K562 (cell line): Measurements from ENCODE around the gene ADPRM. TPM values are rescaled to one million over a fixed set of nuclear protein-coding genes. Genes with fewer than 3 reads are reported as not detected.

Source experiments
- ATAC-seq: fragments of 200-7000 bp; cut with Tn5 transposase; 3 replicates; pipeline ENCODE4 v1.9.1; 2020; ENCODE audit warnings: moderate library complexity
- BruUV-seq: library from RNA; stranded (reverse); fragments of 400-500 nt; replicated peaks from 2 replicates; lab custom pipeline; 2021; lab: Mats Ljungman, UMichigan
- CTCF ChIA-PET: fragments of 300-600 bp; formaldehyde crosslinking; extraction: SDS; loops from one replicate; lab custom pipeline; 2021; ENCODE audit warnings: low intra/inter-chr PET ratio; lab: Yijun Ruan, JAX
- POLR2A ChIA-PET: fragments of 300-600, 350-650 bp; sonication (Branson Sonifier 250); formaldehyde crosslinking; extraction: SDS; loops from one replicate; lab custom pipeline; 2021; ENCODE audit warnings: antibody characterized with exemption, inconsistent platforms; lab: Yijun Ruan, JAX
- DNase-seq, 4 experiments: peaks; one replicate each; pipeline versions ENCODE4 v3.0.0 to v3.0.0-alpha.2; 2011 to 2018; ENCODE audit warnings: low spot score in 3 of 4, mixed read lengths in 3 of 4; ENCODE audit errors: extremely low read depth in 1 of 4
- FAIRE-seq: peaks from 2 replicates; lab custom pipeline; 2011; peaks lifted over from hg19 to GRCh38; lab: Jason Lieb, UNC
- H2AFZ ChIP-seq: 2 replicates; pipeline ENCODE4 v1.6.0; 2011; ENCODE audit warnings: low read depth, low read length, control low read depth, inconsistent platforms
- H3K27ac ChIP-seq: fragments of 200-600 bp; 3 replicates; pipeline ENCODE4 v1.8.0; 2011; ENCODE audit warnings: low read depth, mild to moderate bottlenecking, control low read depth, inconsistent platforms, low read length, moderate library complexity, mixed read lengths; ENCODE audit errors: extremely low read depth
- H3K27me3 ChIP-seq, 2 experiments: fragments of 300-600 bp in 1 of 2; 2 replicates in 1 of 2; 3 replicates in 1 of 2; pipeline versions ENCODE4 v1.6.0 to v1.8.0; 2011; ENCODE audit warnings: inconsistent platforms in 2 of 2, low read length in 2 of 2, mild to moderate bottlenecking in 1 of 2, mixed read lengths in 1 of 2, moderate library complexity in 1 of 2; ENCODE audit not compliant: control insufficient read depth in 2 of 2, insufficient read depth in 2 of 2
- H3K36me3 ChIP-seq: fragments of 300-600 bp; 3 replicates; pipeline ENCODE4 v1.8.0; 2011; ENCODE audit warnings: mild to moderate bottlenecking, low read length, inconsistent platforms; ENCODE audit not compliant: control insufficient read depth, insufficient read depth
- H3K4me1 ChIP-seq, 2 experiments: fragments of 200-600 bp in 1 of 2; replicated peaks in 1 of 2; 2 replicates in 1 of 2; 3 replicates in 1 of 2; pipeline versions ENCODE4 v1.5.1 to v1.8.0; 2011; ENCODE audit warnings: inconsistent platforms in 2 of 2, low read length in 2 of 2, mild to moderate bottlenecking in 1 of 2, mixed read lengths in 1 of 2, moderate library complexity in 1 of 2; ENCODE audit not compliant: control insufficient read depth in 2 of 2, insufficient read depth in 2 of 2
- H3K4me2 ChIP-seq: 2 replicates; pipeline ENCODE4 v1.6.1; 2011; ENCODE audit warnings: low read length, control low read depth, inconsistent platforms, mixed read lengths; ENCODE audit not compliant: insufficient read depth
- H3K4me3 ChIP-seq: fragments of 200-600 bp; sonication (generic), shearing (Covaris generic); 2 replicates; pipeline ENCODE4 v1.5.1; 2016; ENCODE audit warnings: control low read depth, inconsistent platforms
- H3K79me2 ChIP-seq: fragments of 200-600 bp; 3 replicates; pipeline ENCODE4 v1.8.0; 2011; ENCODE audit warnings: low read length, inconsistent platforms; ENCODE audit not compliant: control insufficient read depth, insufficient read depth
- H3K9ac ChIP-seq, 2 experiments: 2 replicates each; pipeline versions ENCODE4 v1.6.0 to v1.6.1; 2011; ENCODE audit warnings: low read depth in 2 of 2, low read length in 2 of 2, control low read depth in 1 of 2, inconsistent platforms in 1 of 2, mild to moderate bottlenecking in 1 of 2, mixed read lengths in 1 of 2; ENCODE audit not compliant: insufficient read depth in 1 of 2
- H3K9me1 ChIP-seq: one replicate; pipeline ENCODE4 v1.6.0; 2011; ENCODE audit warnings: inconsistent platforms, mild to moderate bottlenecking, low read length, moderate library complexity; ENCODE audit not compliant: control insufficient read depth, insufficient read depth
- H3K9me3 ChIP-seq: replicated peaks from 2 replicates; pipeline ENCODE4 v1.5.1; 2011; ENCODE audit warnings: low read depth, low read length, inconsistent platforms; ENCODE audit not compliant: control insufficient read depth, insufficient read depth
- H4K20me1 ChIP-seq: replicated peaks from 2 replicates; pipeline ENCODE4 v1.6.1; 2011; ENCODE audit warnings: low read length, inconsistent platforms, mixed read lengths; ENCODE audit not compliant: control insufficient read depth, insufficient read depth
- CBX3 ChIP-seq, 2 experiments: IDR thresholded peaks; 1 replicate in 1 of 2; 2 replicates in 1 of 2; pipeline ENCODE4 v1.6.1; 2012; ENCODE audit warnings: inconsistent platforms in 2 of 2, low read length in 2 of 2, borderline replicate concordance in 1 of 2, control low read depth in 1 of 2
- DACH1 ChIP-seq: fragments of 450-650 bp; IDR thresholded peaks from 2 replicates; pipeline ENCODE4 v1.6.1; 2018; ENCODE audit not compliant: partially characterized antibody
- ELF1 ChIP-seq: fragments of 200-800 bp; sonication (Bioruptor generic); IDR thresholded peaks from 2 replicates; pipeline ENCODE4 v1.6.1; 2016; ENCODE audit warnings: missing genetic modification characterization, missing compliant biosample characterization
- FOXM1 ChIP-seq, 2 experiments: fragments of 450-650 bp in 1 of 2; sonication (generic) in 1 of 2; formaldehyde crosslinking in 1 of 2; IDR thresholded peaks; 2 replicates each; pipeline versions ENCODE4 v1.6.1 to v1.9.0; 2017 to 2022; ENCODE audit warnings: low read depth in 2 of 2, mild to moderate bottlenecking in 2 of 2, missing genetic modification reagents in 1 of 2, moderate library complexity in 1 of 2
- GTF2F1 ChIP-seq: IDR thresholded peaks from 2 replicates; pipeline ENCODE4 v1.6.1; 2011; ENCODE audit warnings: low read depth, low read length, improper control_type of control experiment
- HDAC3 ChIP-seq: fragments of 450-650 bp; IDR thresholded peaks from 2 replicates; pipeline ENCODE4 v1.6.1; 2018; ENCODE audit warnings: borderline replicate concordance, mild to moderate bottlenecking, moderate library complexity; ENCODE audit not compliant: partially characterized antibody
- MAZ ChIP-seq, 2 experiments: fragments of 450-650 bp in 1 of 2; sonication (generic) in 1 of 2; formaldehyde crosslinking; IDR thresholded peaks in 1 of 2; conservative IDR thresholded peaks in 1 of 2; 2 replicates each; pipeline versions ENCODE4 v1.4.0 to v1.5.0; 2020; ENCODE audit warnings: mild to moderate bottlenecking in 1 of 2, missing genetic modification reagents in 1 of 2
- SP2 ChIP-seq: IDR thresholded peaks from 2 replicates; pipeline ENCODE4 v1.6.1; 2011; ENCODE audit warnings: mild to moderate bottlenecking, low read depth, low read length, moderate library complexity; ENCODE audit not compliant: poor library complexity, severe bottlenecking; ENCODE audit errors: extremely low read depth
- TGIF2 ChIP-seq: sonication (generic); formaldehyde crosslinking; IDR thresholded peaks from 2 replicates; pipeline ENCODE4 v1.8.1; 2022; ENCODE audit warnings: mild to moderate bottlenecking, missing genetic modification reagents, moderate library complexity
- U2AF2 ChIP-seq: fragments of 200-400 bp; formaldehyde crosslinking; optimal IDR thresholded peaks from 2 replicates; pipeline ENCODE3; 2017; ENCODE audit warnings: low read depth, mild to moderate bottlenecking, low read length
- ZNF507 ChIP-seq: conservative IDR thresholded peaks from 2 replicates; pipeline ENCODE4 v1.6.1; 2017; ENCODE audit warnings: missing genetic modification characterization, missing compliant biosample characterization
- ZNF785 ChIP-seq: fragments of 250-450 bp; sonication (Bioruptor Pico); IDR thresholded peaks from 2 replicates; pipeline ENCODE4 v1.4.0; 2020; ENCODE audit warnings: mild to moderate bottlenecking
- WGBS: fragments of 100-300 bp; shearing (Covaris generic); methylation state at CpG from one replicate; pipeline ENCODE4 v1.1.6; 2016; ENCODE audit warnings: low coverage, mixed read lengths; ENCODE audit not compliant: insufficient coverage; ENCODE audit errors: missing lambda C conversion rate; 5-methylcytosine and 5-hydroxymethylcytosine counted together
- in situ Hi-C: fragments of 300-500 bp; cut with MboI; formaldehyde crosslinking; loops from 4 replicates; pipeline ENCODE4 v1.15.0; 2018; ENCODE audit warnings: inconsistent platforms, mixed read lengths
- intact Hi-C: fragments of 100-400 bp; cut with micrococcal nuclease; formaldehyde crosslinking; loops from 2 replicates; pipeline ENCODE4 v1.14.2; 2022
- polyA plus RNA-seq, 8 experiments: library from polyadenylated mRNA; depleted of rRNA in 4 of 8; stranded (reverse) in 5 of 8; unstranded in 3 of 8; fragments of >200 nt; fragmentation: Nextera tagmentation in 2 of 8; fragmentation: Illumina TruSeq in 1 of 8; extraction: Ambion mirVana in 2 of 8; extraction: Trizol in 1 of 8; gene quantifications; 2 replicates each; pipeline versions ENCODE4 v1.2.1 to v1.2.3, GENCODE V29; 2011 to 2014; ENCODE audit warnings: inconsistent platforms in 1 of 8, missing spikeins in 1 of 8
- total RNA-seq, 7 experiments: library from RNA; depleted of rRNA in 6 of 7; stranded (reverse); fragments of >200 nt in 6 of 7; fragmentation: Illumina TruSeq in 2 of 7; extraction: Trizol in 2 of 7; gene quantifications; 2 replicates each; pipeline versions ENCODE4 v1.2.1 to v1.2.3, GENCODE V29; 2011 to 2021; ENCODE audit warnings: low replicate concordance in 1 of 7

Gene ADPRM
- total and polyA plus RNA-seq, 9 of the 15 experiments (the other 6 are each of a cell fraction or from before 2014, with no cell fraction given): 4.7 to 17.6 (median 6.2) TPM

- CTCF ChIA-PET: no interaction called here
- POLR2A ChIA-PET: interaction anchor here (0.9 kb wide), 1 partner anchor 255 kb away, joined by 3 read pairs; no protein-coding TSS in a partner anchor
- WGBS: 2% methylated on average over 5 of the region's 5 CpGs
These were observed 42.0 kb downstream of the ADPRM start for GRCh38 chr17:10739386-10739785.

GRCh38 chr17:10741416-10742135, 44.2 kb downstream of the ADPRM start:
- Histone ChIP-seq H3K27me3 (peaks cover 0 to 6% of the 10 kb centered on the region in 2 experiments; a peak in 2 of 5 replicates), H3K9ac (no peak overlapping the region), H3K9me1 (no peaks in the 10 kb centered on the region), H3K9me3 (no peaks in the 10 kb centered on the region), H3K4me1 (no peaks in the 10 kb centered on the region), H3K4me3 (no peak overlapping the region), H4K20me1 (no peaks in the 10 kb centered on the region), H3K4me2 (no peak overlapping the region), H3K27ac (no peak overlapping the region), H3K36me3 (no peaks in the 10 kb centered on the region), H2AFZ (no peak overlapping the region), H3K79me2 (no peaks in the 10 kb centered on the region)
- 3% methylated on average over 8 of the region's 10 CpGs for WGBS
- intact Hi-C loops: no loop called here
- no TSS peak for BruUV-seq
- ChIA-PET CTCF (interaction anchor here (0.6 kb wide), 1 partner anchor 517 kb away, joined by 3 read pairs; no protein-coding TSS in a partner anchor), POLR2A (interaction anchor here (0.6 kb wide), 1 partner anchor 1466 kb away, joined by 4 read pairs; no protein-coding TSS in a partner anchor)
- no peak for DNase-seq
- in situ Hi-C loops: no loop called here
- no peak for ATAC-seq
- no peak for FAIRE-seq
- no peak for TF ChIP-seq U2AF2
- TF ChIP-seq GTF2F1: no peak
- no peak for TF ChIP-seq SP2

More at GRCh38 chr17:10739386-10739785, 42.0 kb downstream of the ADPRM start:
- H4K20me1 ChIP-seq: no peaks in the 10 kb centered on the region
- H3K4me2 ChIP-seq: no peak overlapping the region
- no peak overlapping the region for H3K9ac ChIP-seq
- H3K4me3 ChIP-seq: no peak overlapping the region
- TF ChIP-seq TGIF2 (CRISPR knock-in tag) (no peak), ELF1 (tag) (no peak), FOXM1 (IDR thresholded peaks at IDR 0.05; ENCODE audit: low read depth) (no peak), FOXM1 (CRISPR knock-in tag; IDR thresholded peaks at IDR 0.05; ENCODE audit: low read depth) (no peak), HDAC3 (no peak), ZNF507 (tag) (no peak), ZNF785 (no peak), MAZ (CRISPR knock-in tag; conservative IDR thresholded peaks at IDR 0.05 in 1 of 2, IDR thresholded peaks at IDR 0.05 in 1 of 2) (no peak), DACH1 (no peak), CBX3 (IDR thresholded peaks at IDR 0.05; ENCODE audit: borderline replicate concordance in 1 of 2, low read length in 2 of 2) (no peak)
- TF ChIP-seq, all 486 proteins: peak for 0
- Histone ChIP-seq H2AFZ (no peak overlapping the region), H3K9me3 (no peaks in the 10 kb centered on the region), H3K27me3 (peaks cover 0 to 6% of the 10 kb centered on the region in 2 experiments; a peak in 2 of 5 replicates), H3K36me3 (no peaks in the 10 kb centered on the region), H3K27ac (no peak overlapping the region), H3K4me1 (no peaks in the 10 kb centered on the region), H3K9me1 (no peaks in the 10 kb centered on the region), H3K79me2 (no peaks in the 10 kb centered on the region)
- in situ Hi-C loops (no loop called here), intact Hi-C loops (no loop called here)
- DNase-seq (no peak), ATAC-seq (no peak), FAIRE-seq (no peak)
- BruUV-seq: no TSS peak
